Measurements from ENCODE around the gene AMER2. TPM values are rescaled to one million over a fixed set of nuclear protein-coding genes. Genes with fewer than 3 reads are reported as not detected.

Gene AMER2
- polyA plus RNA-seq, 1 donor: 0.39 TPM

Other genes starting within 250 kb of the AMER2 start
- 0.51 TPM for gene PABPC3, start 76.2 kb downstream of the AMER2 start, polyA plus RNA-seq
- gene MTMR6, start 115.2 kb upstream of the AMER2 start, polyA plus RNA-seq: 13.9 TPM
- gene NUP58, start 129.3 kb upstream of the AMER2 start, polyA plus RNA-seq: 33.6 TPM
- 2.3 TPM for gene ATP8A2, start 199.7 kb upstream of the AMER2 start, polyA plus RNA-seq